Measurements from ENCODE around the gene ZNF454.

Gene ZNF454

DNA sequence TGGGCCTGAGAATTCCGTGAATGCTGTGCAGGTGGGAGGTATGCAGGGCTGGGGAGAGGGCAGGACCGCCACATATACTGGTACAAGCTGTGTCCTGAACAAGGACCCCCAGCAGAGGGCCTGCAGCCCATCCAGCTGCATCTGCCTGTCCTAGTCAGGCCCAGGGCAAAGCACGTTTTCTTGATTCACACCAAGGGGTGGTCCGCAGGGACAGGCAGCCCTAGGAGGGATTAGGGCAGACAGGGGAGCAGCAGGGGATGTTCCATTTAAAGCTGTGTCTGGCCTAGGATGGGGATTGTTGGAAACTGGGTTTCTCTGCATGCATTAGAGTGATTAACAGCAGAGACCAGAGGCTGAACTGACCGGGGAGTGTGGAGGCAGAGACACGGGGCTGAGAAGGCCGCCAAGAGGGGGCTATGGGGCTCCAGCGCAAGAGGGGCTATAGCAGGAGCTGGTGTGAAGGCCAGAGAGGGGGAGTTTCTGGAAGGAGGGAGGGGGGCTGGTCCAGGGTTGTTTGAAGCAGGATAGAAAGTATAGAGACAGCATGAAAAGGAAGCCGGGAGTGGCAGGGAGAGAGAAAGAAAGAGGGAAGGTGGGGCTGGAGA, 51.4 kb downstream of the ZNF454 start:
- FAIRE-seq (no peak), DNase-seq (ENCODE audit: insufficient read length, low spot score) (no peak)

- no peak for FAIRE-seq
- no peak for DNase-seq (ENCODE audit: insufficient read length, low spot score)
These were observed 52.3 kb downstream of the ZNF454 start for GRCh38 chr5:178993236-178993765.

GRCh38 chr5:178993955-178994579, 53.1 kb downstream of the ZNF454 start:
- DNase-seq (ENCODE audit: insufficient read length, low spot score) (no peak), FAIRE-seq (no peak)

GRCh38 chr5:178994580-178995340, 53.8 kb downstream of the ZNF454 start, which contains the start of gene GRM6:
Gene GRM6 (minus strand): TSS chr5:178995320. CDS start chr5:178994944, 376 bp downstream.
- DNase-seq (ENCODE audit: insufficient read length, low spot score) = no peak
- FAIRE-seq = no peak

DNA sequence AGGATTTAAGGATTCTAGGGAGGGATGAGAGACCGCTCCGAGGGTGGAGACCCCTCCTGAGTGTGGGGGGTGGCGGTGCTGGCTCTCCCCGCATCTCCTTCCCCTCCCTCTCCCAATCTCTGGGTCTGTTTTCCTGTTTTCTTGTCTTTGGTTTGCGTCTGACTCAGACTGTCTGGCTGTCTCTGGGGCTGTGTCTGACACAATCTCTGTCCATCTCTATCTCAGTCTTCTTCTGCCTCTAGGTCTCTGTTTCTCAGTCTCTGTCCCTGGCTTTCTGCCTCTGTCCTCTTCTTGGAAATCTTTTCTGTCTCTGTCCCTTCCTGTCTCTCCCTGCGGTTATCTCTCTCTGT, 54.3 kb downstream of the ZNF454 start:
- no peak for DNase-seq (ENCODE audit: insufficient read length, low spot score)
- no peak for FAIRE-seq

GRCh38 chr5:178996156-178996555, 55.2 kb downstream of the ZNF454 start:
- DNase-seq (ENCODE audit: insufficient read length, low spot score) (no peak), FAIRE-seq (no peak)

- DNase-seq (ENCODE audit: insufficient read length, low spot score) (no peak), FAIRE-seq (no peak)
These were observed 56.2 kb downstream of the ZNF454 start for GRCh38 chr5:178997191-178997590.

DNA sequence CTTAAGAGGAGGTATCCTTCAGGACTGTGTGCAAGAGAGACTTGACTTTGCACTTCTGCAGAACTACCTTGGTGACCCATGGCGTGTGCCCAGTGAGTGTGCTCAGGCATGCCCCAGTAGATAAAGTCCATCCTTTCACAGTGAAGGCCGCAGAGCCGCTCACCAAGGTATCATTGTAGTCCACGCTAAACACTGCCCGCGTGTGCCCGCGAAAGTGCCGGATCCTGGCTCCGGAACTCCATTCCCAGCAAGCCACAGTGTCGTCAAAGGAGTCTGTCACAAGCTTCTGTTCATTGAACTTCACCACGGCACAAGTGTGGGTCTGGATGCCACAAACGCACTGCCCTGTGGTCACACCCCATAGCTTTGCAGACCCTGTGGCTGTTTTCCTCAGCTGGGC, 57.4 kb downstream of the ZNF454 start:
- FAIRE-seq (no peak), DNase-seq (ENCODE audit: insufficient read length, low spot score) (no peak)

DNA sequence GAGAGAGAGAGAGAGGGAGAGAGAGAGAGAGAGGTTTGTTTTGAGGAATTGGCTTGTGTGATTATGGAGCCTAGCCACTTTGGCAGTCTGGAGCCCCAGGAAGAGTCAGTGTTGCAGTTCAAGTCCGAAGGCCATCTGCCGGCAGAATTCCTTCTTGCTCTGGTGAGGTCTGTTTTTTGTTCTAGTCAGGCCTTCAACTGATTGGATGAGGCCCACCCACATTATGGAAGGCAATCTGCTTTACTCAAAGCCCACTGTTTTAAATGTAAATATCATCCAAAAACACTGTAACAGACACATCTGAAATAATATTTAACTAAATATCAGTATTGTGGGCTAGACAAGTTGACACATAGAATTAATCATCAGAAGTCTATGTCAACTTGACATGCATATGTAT, 65.6 kb downstream of the ZNF454 start:
- no peak for DNase-seq (ENCODE audit: insufficient read length, low spot score)
- FAIRE-seq = no peak

GRCh38 chr5:179008667-179009066, 67.7 kb downstream of the ZNF454 start:
- FAIRE-seq (no peak), DNase-seq (ENCODE audit: insufficient read length, low spot score) (no peak)
